Parathyroid adenoma (tissue), 2 donors: ENCODE measurements around the gene ZNF732.
"Not testable (repeated sequence)": the region's sequence is repeated elsewhere in the genome, so short reads cannot be mapped to it uniquely, and the experiment has no call there.

Source experiments
- H2AFZ ChIP-seq: fragments of 300-600 bp; sonication (generic); one replicate; pipeline ENCODE4 v1.7.0; 2017; ENCODE audit warnings: antibody characterized with exemption, mild to moderate bottlenecking
- H3K27ac ChIP-seq: fragments of 300-600 bp; sonication (generic); one replicate; pipeline ENCODE4 v1.7.0; 2017
- H3K27me3 ChIP-seq: fragments of 300-600 bp; sonication (generic); one replicate; pipeline ENCODE4 v1.7.0; 2017; ENCODE audit warnings: low read length; ENCODE audit not compliant: control insufficient read depth, insufficient read depth
- H3K36me3 ChIP-seq: fragments of 300-600 bp; sonication (generic); one replicate; pipeline ENCODE4 v1.7.0; 2017; ENCODE audit warnings: low read length; ENCODE audit not compliant: control insufficient read depth, insufficient read depth
- H3K4me1 ChIP-seq: fragments of 300-600 bp; sonication (generic); one replicate; pipeline ENCODE4 v1.7.0; 2017; ENCODE audit warnings: control low read depth
- H3K4me2 ChIP-seq: fragments of 300-600 bp; sonication (generic); one replicate; pipeline ENCODE4 v1.7.0; 2017; ENCODE audit warnings: low read length
- H3K4me3 ChIP-seq: fragments of 300-600 bp; sonication (generic); one replicate; pipeline ENCODE4 v1.7.0; 2017; ENCODE audit warnings: low read depth, low read length
- H3K79me2 ChIP-seq: fragments of 300-600 bp; sonication (generic); one replicate; pipeline ENCODE4 v1.7.0; 2017; ENCODE audit warnings: control low read depth
- H3K9ac ChIP-seq: fragments of 300-600 bp; sonication (generic); one replicate; pipeline ENCODE4 v1.7.0; 2017; ENCODE audit warnings: mild to moderate bottlenecking
- H3K9me3 ChIP-seq: fragments of 300-600 bp; sonication (generic); one replicate; pipeline ENCODE4 v1.7.0; 2017; ENCODE audit warnings: low read length; ENCODE audit not compliant: control insufficient read depth
- CTCF ChIP-seq: fragments of 300-600 bp; sonication (generic); IDR thresholded peaks from one replicate; pipeline ENCODE4 v1.7.0; 2017; ENCODE audit warnings: antibody characterized with exemption, mild to moderate bottlenecking
- donor health status: primary hyperparathyroidism.

ZNF732 gene

DNA sequence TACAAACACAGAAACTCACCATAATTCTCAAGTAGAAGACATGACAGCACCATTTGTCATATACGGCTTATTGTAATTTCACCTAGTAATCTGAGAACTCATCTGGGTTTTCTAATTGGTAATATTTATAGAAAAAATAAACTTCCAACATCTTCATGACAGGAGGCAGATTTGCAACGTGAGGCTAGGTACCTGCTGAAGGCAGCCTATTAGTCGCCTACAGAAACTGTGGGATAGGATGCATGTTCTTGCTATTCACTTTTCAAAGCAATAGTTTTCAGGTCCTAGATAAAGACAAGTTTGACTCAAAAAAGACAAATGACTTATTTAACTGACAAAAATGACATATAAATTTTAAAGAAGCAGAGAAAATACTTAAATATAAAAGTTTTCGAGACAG, 2.9 kb downstream of the ZNF732 start:
- Histone ChIP-seq H3K4me1 (no peaks in the 10 kb centered on the region), H3K4me3 (no peak overlapping the region), H3K36me3 (no peaks in the 10 kb centered on the region), H3K9ac (no peak overlapping the region), H3K9me3 (no peaks in the 10 kb centered on the region), H2AFZ (no peak overlapping the region), H3K4me2 (no peak overlapping the region), H3K27me3 (no peaks in the 10 kb centered on the region), H3K27ac (no peak overlapping the region), H3K79me2 (no peaks in the 10 kb centered on the region)
- no peak for TF ChIP-seq CTCF

GRCh38 chr4:294732-295131, 10.5 kb downstream of the ZNF732 start:
- Histone ChIP-seq H3K79me2 (no peaks in the 10 kb centered on the region), H3K27me3 (no peaks in the 10 kb centered on the region), H3K9ac (no peak overlapping the region), H3K9me3 (no peaks in the 10 kb centered on the region), H3K4me3 (no peak overlapping the region), H3K4me2 (no peak overlapping the region), H3K36me3 (no peaks in the 10 kb centered on the region), H3K27ac (no peak overlapping the region), H2AFZ (no peak overlapping the region), H3K4me1 (no peaks in the 10 kb centered on the region)
- TF ChIP-seq CTCF: no peak

DNA sequence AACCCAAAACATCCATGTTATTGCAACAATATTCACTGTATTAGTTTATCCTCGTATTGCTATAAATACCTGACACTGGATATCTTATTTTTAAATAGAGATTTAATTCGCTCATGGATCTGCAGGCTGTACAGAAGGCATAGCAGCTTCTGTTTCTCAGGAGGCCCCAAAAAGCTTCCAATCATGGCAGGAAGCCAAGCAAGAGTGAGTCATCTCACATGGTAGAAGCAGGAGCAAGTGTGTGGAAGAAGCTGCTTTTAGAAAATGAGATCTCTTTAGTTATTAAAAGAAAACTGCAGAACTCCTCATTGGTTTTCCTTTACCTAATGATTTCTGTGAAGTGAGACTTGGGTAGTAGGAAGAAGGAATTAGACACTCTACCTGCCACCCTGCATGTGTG, 16.4 kb downstream of the ZNF732 start:
- Histone ChIP-seq H3K4me2 (no peak overlapping the region), H3K79me2 (no peaks in the 10 kb centered on the region), H2AFZ (no peak overlapping the region), H3K27me3 (no peaks in the 10 kb centered on the region), H3K36me3 (no peaks in the 10 kb centered on the region), H3K27ac (no peak overlapping the region), H3K4me1 (no peaks in the 10 kb centered on the region), H3K9ac (no peak overlapping the region), H3K4me3 (no peak overlapping the region), H3K9me3 (no peaks in the 10 kb centered on the region)
- no peak for TF ChIP-seq CTCF

DNA sequence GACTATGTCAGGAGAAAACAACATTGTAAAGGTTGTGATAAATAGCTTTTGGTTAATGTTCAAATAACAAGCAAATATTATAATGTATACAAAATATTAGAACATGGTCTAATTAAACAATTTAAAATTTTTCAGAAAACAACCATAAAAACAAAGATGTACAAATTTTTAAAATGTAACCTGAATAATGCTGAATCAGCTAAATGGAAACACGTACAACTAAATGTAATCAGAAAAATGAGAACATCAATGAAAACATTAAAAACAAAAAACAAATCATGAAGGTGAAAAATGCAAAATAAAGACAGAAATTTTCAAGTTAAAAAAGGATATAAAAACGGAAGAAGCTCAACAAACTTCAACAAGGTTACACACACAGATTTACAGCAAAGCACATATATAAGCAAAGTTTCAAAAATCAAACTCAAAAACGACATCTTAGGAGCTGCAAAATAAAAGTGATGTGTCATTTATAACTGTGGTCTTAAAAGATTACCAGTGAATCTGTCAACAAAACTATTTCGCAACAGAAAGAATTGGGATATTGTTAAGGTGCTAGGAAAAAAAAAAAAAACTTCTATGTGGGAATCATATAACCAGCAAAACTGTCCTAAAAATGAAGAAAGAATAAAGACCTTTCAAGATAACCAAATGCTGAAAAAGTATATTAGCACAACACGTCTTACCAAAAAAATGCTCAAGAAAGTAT, 31.8 kb downstream of the ZNF732 start:
- Histone ChIP-seq H3K9ac (no peak overlapping the region), H3K4me1 (no peaks in the 10 kb centered on the region), H3K27ac (no peak overlapping the region), H3K27me3 (no peaks in the 10 kb centered on the region), H3K79me2 (no peaks in the 10 kb centered on the region), H2AFZ (no peak overlapping the region), H3K4me3 (no peak overlapping the region), H3K36me3 (no peaks in the 10 kb centered on the region), H3K4me2 (no peak overlapping the region), H3K9me3 (peaks cover 19% of the 10 kb centered on the region)
- TF ChIP-seq CTCF: no peak

DNA sequence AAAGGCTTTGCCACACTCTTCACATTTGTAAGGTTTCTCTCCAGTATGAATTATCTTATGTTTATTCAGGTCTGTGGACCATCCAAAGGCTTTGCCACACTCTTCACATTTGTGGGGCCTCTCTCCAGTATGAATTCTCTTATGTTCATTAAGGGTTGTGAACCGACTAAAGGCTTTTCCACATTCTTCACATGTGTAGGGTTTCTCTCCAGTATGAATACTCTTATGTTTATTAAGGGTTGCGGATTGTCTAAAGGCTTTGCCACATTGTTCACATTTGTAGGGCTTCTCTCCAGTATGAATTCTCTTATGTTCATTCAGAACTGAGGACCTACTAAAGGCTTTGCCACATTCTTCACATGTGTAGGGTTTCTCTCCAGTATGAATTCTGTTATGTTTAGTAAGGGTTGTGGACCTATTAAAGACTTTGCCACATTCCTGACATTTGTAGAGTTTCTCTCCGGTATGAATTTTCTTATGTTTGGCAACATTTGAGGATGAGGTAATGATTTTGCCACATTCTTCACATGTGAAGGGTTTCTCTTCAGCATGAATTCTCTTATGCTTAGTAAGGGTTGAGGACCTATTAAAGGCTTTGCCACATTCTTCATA, 33.7 kb downstream of the ZNF732 start:
- Histone ChIP-seq H3K4me3 (no peak overlapping the region), H3K79me2 (no peaks in the 10 kb centered on the region), H3K9me3 (peaks cover 19% of the 10 kb centered on the region), H3K36me3 (no peaks in the 10 kb centered on the region), H3K4me1 (no peaks in the 10 kb centered on the region), H3K27ac (no peak overlapping the region), H2AFZ (no peak overlapping the region), H3K4me2 (no peak overlapping the region), H3K27me3 (no peaks in the 10 kb centered on the region), H3K9ac (no peak overlapping the region)
- TF ChIP-seq CTCF: no peak

DNA sequence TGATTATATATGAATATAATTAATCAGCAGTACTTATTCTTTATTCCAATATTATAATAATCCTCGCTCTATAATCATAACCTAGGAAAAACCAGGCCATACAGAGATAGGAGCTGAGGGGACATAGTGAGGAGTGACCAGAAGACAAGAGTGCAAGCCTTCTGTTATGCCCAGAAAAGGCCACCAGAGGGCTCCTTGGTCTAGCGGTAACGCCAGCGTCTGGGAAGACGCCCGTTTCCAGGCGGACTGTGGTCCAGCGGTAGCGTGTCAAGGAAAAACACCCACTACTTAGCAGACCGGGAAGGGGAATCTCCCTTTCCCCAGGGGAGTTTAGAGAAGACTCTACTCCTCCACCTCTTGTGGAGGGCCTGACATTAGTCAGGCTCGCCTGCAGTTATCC, 46.0 kb downstream of the ZNF732 start:
- not testable (repeated sequence) for H3K9me3 ChIP-seq, H3K27me3 ChIP-seq, H3K79me2 ChIP-seq, H2AFZ ChIP-seq, H3K36me3 ChIP-seq, H3K9ac ChIP-seq, H3K27ac ChIP-seq, H3K4me1 ChIP-seq, H3K4me2 ChIP-seq, H3K4me3 ChIP-seq
